VCaP (cell line): ENCODE results near the gene TNS3.

Experiments used
- H3K27ac ChIP-seq: fragments of 450-650 bp; 2 replicates; pipeline ENCODE4 v1.5.1; 2017
- TF ChIP-seq, protein P1 (sequence below): fragments of 450-650 bp; conservative IDR thresholded peaks from 2 replicates; pipeline ENCODE4 v1.5.1; 2017; ENCODE audit warnings: mild to moderate bottlenecking, moderate library complexity

Gene TNS3

DNA sequence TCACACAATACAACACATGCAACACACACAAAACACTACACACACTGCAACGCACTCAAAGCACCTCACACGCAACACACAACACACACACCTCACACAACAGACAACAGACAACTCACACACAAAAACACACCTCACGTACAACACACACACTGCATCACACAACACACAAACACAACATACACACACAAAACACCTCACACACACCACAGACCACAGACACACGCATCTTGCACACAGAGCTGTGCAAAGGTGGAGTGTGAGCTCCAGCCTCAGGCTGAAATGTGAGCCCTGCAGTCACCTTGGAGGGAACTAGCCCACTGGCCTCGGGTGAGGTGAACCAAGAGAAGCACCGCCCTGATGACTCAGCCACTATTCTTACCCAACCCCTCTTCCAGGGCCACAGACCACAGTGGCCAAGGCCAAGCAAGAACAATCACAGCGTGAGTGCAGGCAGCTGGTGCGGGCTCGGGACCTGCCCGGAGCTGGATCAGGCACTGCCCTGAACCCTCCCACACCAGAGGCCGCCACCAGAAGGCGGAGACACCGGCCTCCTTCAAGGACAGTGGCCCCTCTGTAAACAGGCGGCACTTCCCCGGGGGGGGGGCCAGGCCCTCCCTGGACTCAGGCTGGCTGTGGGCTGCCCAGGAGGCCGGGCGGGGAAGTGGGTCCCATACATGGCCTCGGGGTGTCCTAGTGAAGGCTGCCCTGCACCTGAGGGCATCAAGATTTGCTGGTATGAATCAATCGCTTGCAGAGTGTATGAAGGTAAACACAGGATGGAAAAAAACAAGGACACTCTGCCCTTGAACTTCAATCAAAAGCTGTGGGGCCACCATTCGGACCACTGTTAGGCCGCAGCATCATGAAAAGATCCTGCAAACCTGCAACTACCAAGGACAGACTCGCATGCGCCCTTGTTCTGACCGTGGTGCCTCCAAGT lies 106.7 kb downstream of the TNS3 start:
- peak overlapping the region; percentile 23; the same call in 1 of the 2 replicates for H3K27ac ChIP-seq
- TF ChIP-seq, protein P1, sequence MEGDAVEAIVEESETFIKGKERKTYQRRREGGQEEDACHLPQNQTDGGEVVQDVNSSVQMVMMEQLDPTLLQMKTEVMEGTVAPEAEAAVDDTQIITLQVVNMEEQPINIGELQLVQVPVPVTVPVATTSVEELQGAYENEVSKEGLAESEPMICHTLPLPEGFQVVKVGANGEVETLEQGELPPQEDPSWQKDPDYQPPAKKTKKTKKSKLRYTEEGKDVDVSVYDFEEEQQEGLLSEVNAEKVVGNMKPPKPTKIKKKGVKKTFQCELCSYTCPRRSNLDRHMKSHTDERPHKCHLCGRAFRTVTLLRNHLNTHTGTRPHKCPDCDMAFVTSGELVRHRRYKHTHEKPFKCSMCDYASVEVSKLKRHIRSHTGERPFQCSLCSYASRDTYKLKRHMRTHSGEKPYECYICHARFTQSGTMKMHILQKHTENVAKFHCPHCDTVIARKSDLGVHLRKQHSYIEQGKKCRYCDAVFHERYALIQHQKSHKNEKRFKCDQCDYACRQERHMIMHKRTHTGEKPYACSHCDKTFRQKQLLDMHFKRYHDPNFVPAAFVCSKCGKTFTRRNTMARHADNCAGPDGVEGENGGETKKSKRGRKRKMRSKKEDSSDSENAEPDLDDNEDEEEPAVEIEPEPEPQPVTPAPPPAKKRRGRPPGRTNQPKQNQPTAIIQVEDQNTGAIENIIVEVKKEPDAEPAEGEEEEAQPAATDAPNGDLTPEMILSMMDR, result no peak

GRCh38 chr7:47474211-47474936 lies 107.5 kb downstream of the TNS3 start:
- TF ChIP-seq, protein P1, result no peak
- peak overlapping the region; percentile 23; the same call in 1 of the 2 replicates for H3K27ac ChIP-seq

DNA sequence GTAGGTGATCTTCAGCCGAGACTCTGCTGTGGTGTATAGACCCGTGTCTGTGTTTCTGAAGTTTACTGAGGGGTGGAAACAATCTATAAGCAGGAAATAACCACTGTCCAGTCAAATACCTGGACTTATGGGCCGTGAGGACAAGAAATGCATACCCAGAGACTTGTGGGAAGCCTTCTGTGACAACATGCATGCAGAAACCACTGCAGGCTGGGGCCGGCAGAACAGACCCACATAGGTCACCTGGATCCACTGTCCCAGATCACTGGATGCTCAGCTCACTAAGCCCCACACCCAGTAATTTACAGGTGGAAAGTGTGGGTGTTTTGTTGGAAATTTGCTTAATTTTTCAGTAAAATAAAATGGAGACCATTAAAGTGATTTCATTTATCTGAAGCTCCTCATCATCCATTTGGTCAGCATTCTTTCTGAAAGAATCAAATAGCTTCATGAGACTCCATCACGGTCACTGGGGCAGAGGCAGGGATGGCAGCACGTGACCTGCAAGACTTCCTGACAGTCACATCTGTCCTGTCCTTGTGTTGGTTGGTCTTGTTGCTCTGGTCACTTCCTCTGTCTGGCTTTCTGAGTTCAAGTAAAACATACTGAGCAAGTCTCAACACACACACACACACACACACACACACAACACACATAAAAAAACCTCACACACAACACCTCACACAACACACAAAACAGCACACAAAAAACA lies 108.3 kb downstream of the TNS3 start:
- TF ChIP-seq, protein P1, result no peak
- H3K27ac ChIP-seq, result peak overlapping the region; percentile 96; the same call in 1 of the 2 replicates

DNA sequence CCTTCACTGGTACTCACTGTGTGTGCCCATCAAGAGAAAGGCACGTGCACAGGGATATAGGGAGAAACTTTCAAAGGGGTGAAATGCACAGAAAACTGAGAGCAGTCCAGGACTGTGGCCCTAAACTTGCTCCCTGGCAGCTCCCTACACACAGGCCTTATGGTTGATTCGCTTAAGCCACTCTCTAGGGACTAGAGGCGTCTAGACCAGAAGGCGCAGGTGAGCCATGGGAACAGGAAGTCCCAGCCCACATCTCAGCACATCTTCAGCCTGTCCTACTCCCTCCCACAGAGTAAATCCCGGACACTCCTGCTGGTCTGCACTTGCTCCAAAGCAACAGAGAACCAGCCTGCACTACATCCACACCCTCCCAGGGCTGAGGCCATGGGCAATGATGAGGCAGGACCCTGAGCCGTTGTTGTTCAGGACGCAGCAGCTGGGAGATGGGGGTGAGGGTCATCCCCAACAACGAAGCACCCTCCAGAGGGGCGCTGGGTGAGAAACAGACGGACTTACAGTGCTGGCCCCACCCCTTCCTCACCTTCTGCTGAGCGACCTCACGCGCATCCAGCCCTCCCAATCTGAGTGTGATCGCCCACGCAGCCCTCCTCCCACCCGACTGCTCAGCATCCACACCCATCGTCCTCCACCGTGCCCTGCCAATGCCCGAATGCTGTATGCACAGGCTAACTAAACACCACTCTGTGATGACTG lies 109.3 kb downstream of the TNS3 start:
- H3K27ac ChIP-seq, result peak overlapping the region; percentile 96
- TF ChIP-seq, protein P1, result no peak

DNA sequence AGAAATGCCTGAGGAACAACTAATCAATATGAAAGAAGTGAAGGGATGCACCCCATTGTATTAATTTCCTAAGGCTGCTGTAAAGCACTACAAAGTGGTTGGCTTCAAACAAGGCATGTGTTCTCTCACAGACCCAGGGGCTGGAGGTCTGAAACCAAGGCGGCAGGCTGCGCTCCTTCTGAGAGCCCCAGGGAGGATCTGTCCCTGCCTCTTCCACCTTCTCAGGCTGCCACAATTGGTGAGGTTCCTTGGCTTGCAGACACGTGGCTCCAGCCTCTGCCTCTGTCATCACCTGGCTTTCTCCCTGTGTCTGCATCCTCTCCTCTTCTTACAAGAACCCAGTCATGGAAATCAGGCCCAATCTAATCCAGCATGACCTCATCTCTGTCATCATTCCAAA lies 110.1 kb downstream of the TNS3 start:
- H3K27ac ChIP-seq, result peak overlapping the region; percentile 96
- TF ChIP-seq, protein P1, result no peak

- TF ChIP-seq, protein P1, result no peak
- peak overlapping the region; percentile 96 for H3K27ac ChIP-seq
These were observed 110.6 kb downstream of the TNS3 start for GRCh38 chr7:47471358-47471703.
